Measurements from ENCODE around the gene FSTL1.

Gene FSTL1

GRCh38 chr3:120399372-120399771, 51.4 kb downstream of the FSTL1 start:
- Histone ChIP-seq H3K27ac (no peak overlapping the region), H3K4me1 (no peaks in the 10 kb centered on the region), H3K36me3 (peaks cover 95 to 99% (median 98%) of the 10 kb centered on the region in 3 donors), H3K4me3 (no peak overlapping the region), H3K9me3 (no peaks in the 10 kb centered on the region), H3K27me3 (no peaks in the 10 kb centered on the region)
- DNase-seq: no peak
- intact Hi-C loops (cut with DNase I; ENCODE audit: low total_unique reads): no loop called here
- TF ChIP-seq CTCF (IDR thresholded peaks at IDR 0.05): no peak

GRCh38 chr3:120396469-120396868, 54.3 kb downstream of the FSTL1 start:
- H3K4me3 ChIP-seq: no peak overlapping the region
- no peak for DNase-seq
- intact Hi-C loops (cut with DNase I; ENCODE audit: low total_unique reads): no loop called here
- H3K27ac ChIP-seq: no peak overlapping the region
- no peaks in the 10 kb centered on the region for H3K4me1 ChIP-seq
- no peaks in the 10 kb centered on the region for H3K27me3 ChIP-seq
- no peaks in the 10 kb centered on the region for H3K9me3 ChIP-seq
- peaks cover 79 to 81% (median 81%) of the 10 kb centered on the region in 3 donors for H3K36me3 ChIP-seq
- TF ChIP-seq CTCF (IDR thresholded peaks at IDR 0.05): no peak

GRCh38 chr3:120394347-120394746, 56.4 kb downstream of the FSTL1 start:
- H3K9me3 ChIP-seq: no peaks in the 10 kb centered on the region
- H3K27ac ChIP-seq: no peak overlapping the region
- no peaks in the 10 kb centered on the region for H3K4me1 ChIP-seq
- TF ChIP-seq CTCF (IDR thresholded peaks at IDR 0.05): no peak
- no peak overlapping the region for H3K4me3 ChIP-seq
- intact Hi-C loops (cut with DNase I; ENCODE audit: low total_unique reads): no loop called here
- H3K36me3 ChIP-seq: peaks cover 58 to 60% (median 60%) of the 10 kb centered on the region in 3 donors
- no peak for DNase-seq
- H3K27me3 ChIP-seq: no peaks in the 10 kb centered on the region

GRCh38 chr3:120393761-120394160, 57.0 kb downstream of the FSTL1 start:
- H3K27me3 ChIP-seq: no peaks in the 10 kb centered on the region
- TF ChIP-seq CTCF (IDR thresholded peaks at IDR 0.05): no peak
- H3K9me3 ChIP-seq: no peaks in the 10 kb centered on the region
- H3K4me3 ChIP-seq: no peak overlapping the region
- intact Hi-C loops (cut with DNase I; ENCODE audit: low total_unique reads): no loop called here
- peaks cover 52 to 54% (median 54%) of the 10 kb centered on the region in 3 donors for H3K36me3 ChIP-seq
- DNase-seq: no peak
- no peaks in the 10 kb centered on the region for H3K4me1 ChIP-seq
- no peak overlapping the region for H3K27ac ChIP-seq

- no peak for TF ChIP-seq CTCF (IDR thresholded peaks at IDR 0.05)
- H3K27me3 ChIP-seq: no peaks in the 10 kb centered on the region
- H3K9me3 ChIP-seq: no peaks in the 10 kb centered on the region
- intact Hi-C loops (cut with DNase I; ENCODE audit: low total_unique reads): no loop called here
- no peak for DNase-seq
- H3K4me1 ChIP-seq: no peaks in the 10 kb centered on the region
- no peak overlapping the region for H3K4me3 ChIP-seq
- H3K36me3 ChIP-seq: peaks cover 47 to 49% (median 49%) of the 10 kb centered on the region in 3 donors
- no peak overlapping the region for H3K27ac ChIP-seq
Observed at GRCh38 chr3:120393243-120393642, 57.5 kb downstream of the FSTL1 start.

- peaks cover 0 to 3% (median 0%) of the 10 kb centered on the region in 3 donors for H3K9me3 ChIP-seq
- intact Hi-C loops (cut with DNase I; ENCODE audit: low total_unique reads): no loop called here
- no peaks in the 10 kb centered on the region for H3K27me3 ChIP-seq
- no peak overlapping the region for H3K4me3 ChIP-seq
- no peaks in the 10 kb centered on the region for H3K36me3 ChIP-seq
- H3K4me1 ChIP-seq: no peaks in the 10 kb centered on the region
- H3K27ac ChIP-seq: no peak overlapping the region
- no peak for DNase-seq
- no peak for TF ChIP-seq CTCF (IDR thresholded peaks at IDR 0.05)
Observed at GRCh38 chr3:120382941-120383447, 67.8 kb downstream of the FSTL1 start.
